C4-2B (cell line): ENCODE measurements around the gene KANK4.

Experiments
- H3K27ac ChIP-seq: fragments of 450-650 bp; 2 replicates; pipeline ENCODE4 v1.5.1; 2017
- ZFX ChIP-seq: fragments of 450-650 bp; IDR thresholded peaks from 2 replicates; pipeline ENCODE4 v1.6.1; 2017
- TF ChIP-seq, protein P1 (sequence below): fragments of 450-650 bp; conservative IDR thresholded peaks from 2 replicates; pipeline ENCODE4 v1.5.1; 2017; ENCODE audit warnings: mild to moderate bottlenecking

Gene KANK4

GRCh38 chr1:62196086-62196690 is 123.0 kb downstream of the KANK4 start:
- no peak for TF ChIP-seq ZFX
- TF ChIP-seq, protein P1, sequence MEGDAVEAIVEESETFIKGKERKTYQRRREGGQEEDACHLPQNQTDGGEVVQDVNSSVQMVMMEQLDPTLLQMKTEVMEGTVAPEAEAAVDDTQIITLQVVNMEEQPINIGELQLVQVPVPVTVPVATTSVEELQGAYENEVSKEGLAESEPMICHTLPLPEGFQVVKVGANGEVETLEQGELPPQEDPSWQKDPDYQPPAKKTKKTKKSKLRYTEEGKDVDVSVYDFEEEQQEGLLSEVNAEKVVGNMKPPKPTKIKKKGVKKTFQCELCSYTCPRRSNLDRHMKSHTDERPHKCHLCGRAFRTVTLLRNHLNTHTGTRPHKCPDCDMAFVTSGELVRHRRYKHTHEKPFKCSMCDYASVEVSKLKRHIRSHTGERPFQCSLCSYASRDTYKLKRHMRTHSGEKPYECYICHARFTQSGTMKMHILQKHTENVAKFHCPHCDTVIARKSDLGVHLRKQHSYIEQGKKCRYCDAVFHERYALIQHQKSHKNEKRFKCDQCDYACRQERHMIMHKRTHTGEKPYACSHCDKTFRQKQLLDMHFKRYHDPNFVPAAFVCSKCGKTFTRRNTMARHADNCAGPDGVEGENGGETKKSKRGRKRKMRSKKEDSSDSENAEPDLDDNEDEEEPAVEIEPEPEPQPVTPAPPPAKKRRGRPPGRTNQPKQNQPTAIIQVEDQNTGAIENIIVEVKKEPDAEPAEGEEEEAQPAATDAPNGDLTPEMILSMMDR: no peak
- no peak overlapping the region for H3K27ac ChIP-seq

DNA sequence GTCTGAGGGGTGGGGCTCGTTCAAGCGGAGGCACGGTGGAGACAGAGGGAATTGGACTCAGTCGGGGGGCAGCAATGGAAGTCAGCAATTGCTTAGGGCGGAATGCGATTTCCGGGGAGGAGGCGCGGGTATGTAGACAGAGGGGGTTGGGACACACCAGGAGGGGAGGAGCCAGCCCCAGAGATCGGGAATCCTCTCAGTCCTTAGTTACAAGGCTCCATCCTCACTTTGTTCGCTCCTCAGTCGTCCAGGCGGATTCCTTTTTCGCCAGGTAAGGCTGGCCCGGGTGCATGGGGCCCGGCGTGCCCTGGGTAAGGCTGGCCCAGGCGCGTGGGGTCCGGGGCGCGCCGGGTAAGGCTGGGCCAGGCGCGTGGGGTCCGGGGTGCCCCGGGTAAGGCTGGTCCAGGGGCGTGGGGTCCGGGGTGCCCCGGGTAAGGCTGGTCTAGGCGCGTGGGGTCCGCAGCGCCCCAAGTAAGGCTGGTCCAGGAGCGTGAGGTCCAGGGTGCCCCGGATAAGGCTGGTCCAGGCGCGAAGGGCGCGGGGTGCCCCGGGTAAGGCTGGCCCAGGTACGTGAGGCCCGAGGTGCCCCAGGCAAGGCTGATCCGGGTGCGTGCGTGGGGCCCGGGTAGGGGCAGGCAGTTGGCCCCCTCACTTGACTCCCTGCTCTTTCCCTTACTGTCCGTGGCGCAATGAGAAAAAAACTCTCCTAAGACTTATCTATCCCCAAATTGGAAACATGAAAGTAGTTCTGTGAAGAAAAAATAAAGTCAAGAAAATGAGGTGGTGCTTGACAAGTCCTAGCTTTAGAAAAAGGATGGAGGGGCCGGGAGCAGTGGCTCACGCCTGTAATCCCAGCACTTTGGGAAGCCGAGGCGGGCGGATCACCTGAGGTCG is 124.3 kb downstream of the KANK4 start, which contains the start of gene L1TD1:
Gene L1TD1, plus strand, starts transcription at position 199 of the 894 bp plus-strand sequence. CDS start 11,780 bp downstream, outside the sequence.
- H3K27ac ChIP-seq: no peak within 1 kb of the TSS

GRCh38 chr1:62188111-62188510 is 131.1 kb downstream of the KANK4 start:
- TF ChIP-seq ZFX: no peak
- TF ChIP-seq, protein P1: no peak
- H3K27ac ChIP-seq: no peak overlapping the region

More for the DNA sequence above, 124.3 kb downstream of the KANK4 start, which contains the start of gene L1TD1:
- no peak for TF ChIP-seq ZFX
- TF ChIP-seq, protein P1: no peak

GRCh38 chr1:62187548-62187947 is 131.7 kb downstream of the KANK4 start:
- no peak overlapping the region for H3K27ac ChIP-seq
- no peak for TF ChIP-seq ZFX
- TF ChIP-seq, protein P1: no peak
